Skin of body (tissue), 2 donors: ENCODE data around the gene PDE11A. TPM values are rescaled to one million over a fixed set of nuclear protein-coding genes. Genes with fewer than 3 reads are reported as not detected.

Source experiments
- DNase-seq: peaks from one replicate; lab custom pipeline; 2025; lab: John Stamatoyannopoulos, UW
- total RNA-seq: library from RNA; depleted of rRNA; stranded (reverse); fragments of >200 nt; gene quantifications from one replicate; pipeline ENCODE4 v1.2.3, GENCODE V29; 2014

Gene PDE11A
- total RNA-seq, 1 donor from 2014 or later = 0.39 TPM

DNA sequence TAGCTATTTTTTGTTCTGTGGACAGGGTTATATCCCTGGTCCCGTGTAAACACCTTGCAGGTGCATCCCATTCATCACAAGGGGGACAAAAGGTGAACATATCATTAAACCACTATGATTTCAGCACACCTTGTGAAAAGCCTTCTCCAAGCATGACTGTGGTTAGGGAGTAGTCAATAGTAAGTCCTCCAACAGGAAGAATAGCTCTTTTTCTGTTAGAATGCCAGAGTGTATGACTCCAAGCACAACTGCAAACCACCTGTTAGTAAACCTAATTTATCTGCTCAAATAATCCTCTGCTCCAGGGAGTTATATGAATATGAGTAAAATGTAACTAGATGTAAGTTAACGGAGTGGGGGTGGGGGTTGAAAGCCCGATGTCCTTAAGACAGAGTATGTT, 439.5 kb downstream of the PDE11A start:
- DNase-seq = no peak

- DNase-seq = no peak
Observed at GRCh38 chr2:177631680-177632079, 440.9 kb downstream of the PDE11A start.

- no peak for DNase-seq
Observed at GRCh38 chr2:177629357-177630024, 443.1 kb downstream of the PDE11A start.

DNA sequence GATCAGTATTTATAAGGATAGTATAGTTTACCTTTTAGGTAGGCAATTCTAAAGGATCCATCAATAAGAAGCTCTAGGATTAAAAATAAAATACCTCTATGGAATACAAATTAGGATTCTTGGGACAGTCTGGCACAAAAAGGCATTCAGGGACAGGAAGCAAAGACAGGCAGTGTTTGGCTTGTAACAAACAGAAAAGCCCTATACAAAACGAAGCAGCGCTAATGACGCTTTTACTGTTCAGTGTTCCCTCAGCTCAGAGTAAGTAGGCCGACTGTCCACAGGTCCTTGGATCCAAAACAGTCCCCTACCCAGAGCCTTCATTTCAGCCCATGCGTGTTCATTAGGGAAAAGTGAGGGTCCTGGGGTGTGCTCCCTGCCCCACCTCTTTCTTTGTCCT, 443.7 kb downstream of the PDE11A start:
- no peak for DNase-seq

DNA sequence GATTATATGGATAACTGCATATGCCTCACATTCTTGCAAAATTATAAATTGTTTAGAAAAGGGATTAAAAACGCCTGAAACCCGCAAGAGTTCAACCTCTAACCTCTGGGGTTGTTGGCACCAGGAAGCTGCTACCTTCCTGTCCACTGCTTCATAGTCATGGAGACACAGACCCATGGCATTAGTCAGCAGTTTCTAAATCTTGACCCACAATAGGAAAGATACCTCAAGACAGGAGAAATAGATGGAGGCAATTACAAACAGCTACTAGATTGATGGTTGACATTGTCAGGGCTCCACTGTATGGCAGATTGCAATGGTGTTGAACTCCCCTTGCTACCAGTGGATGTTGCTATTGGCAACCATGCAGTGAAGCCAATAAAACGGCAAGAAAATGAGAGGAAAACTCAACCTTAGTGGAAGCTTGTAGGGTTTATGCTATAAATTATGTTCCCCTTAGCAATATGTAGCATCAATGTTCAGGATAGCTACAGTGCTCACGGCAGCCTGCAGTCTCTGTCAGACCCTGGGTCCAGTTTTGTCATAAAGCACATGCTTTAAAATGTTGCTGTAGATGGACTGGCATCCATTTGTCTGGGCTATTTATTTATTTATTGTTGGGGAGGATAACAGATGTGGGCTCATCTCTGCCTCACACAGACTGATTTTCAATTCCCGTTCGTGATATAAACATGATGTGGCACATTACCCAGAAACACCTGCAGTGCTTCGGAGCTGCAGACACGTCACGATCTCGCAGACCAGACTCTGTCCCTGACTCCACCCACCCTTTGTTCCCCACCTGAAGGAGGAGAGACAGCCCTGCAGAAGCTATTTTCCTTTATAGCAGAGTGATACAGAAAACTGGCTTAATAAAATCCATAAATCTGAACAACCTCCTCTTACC, 446.6 kb downstream of the PDE11A start:
- no peak for DNase-seq

DNA sequence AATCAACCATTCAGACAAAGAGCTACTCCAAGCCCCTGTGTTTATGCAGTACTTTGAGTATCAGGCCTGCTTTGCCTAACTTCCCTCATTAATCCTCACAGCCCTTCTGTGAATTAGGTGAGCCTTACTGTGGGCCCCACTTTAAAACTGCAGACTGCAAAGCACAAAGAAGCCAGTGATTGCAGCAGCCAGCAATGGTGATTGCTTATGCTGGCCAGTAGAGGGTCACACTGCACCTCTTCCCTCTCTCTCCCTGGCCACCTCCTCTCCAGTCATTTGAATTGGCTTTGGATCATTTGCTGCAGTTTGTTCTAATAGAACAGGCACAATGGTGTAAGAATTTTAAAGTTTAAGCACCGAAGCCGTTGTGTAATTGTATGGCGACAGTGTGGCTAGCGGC, 450.1 kb downstream of the PDE11A start:
- no peak for DNase-seq

DNA sequence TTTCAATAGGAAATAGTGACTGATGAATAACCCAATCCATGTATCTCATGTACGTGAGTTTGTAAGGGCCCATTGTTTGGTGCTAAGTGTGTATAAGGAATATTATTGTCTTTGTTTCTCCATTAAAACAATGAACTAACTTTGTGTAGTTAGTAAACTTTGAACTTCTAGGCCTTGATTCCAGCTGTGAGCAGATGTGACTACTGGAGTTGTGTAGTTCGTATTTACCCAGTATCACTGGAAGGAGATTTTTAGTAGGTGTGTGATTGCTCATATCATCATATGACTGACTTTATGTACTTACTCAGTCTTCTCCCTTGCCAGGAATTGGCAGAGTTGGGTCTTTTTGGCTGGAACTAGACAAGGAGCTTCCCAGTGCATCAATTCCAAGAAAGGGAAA, 452.6 kb downstream of the PDE11A start:
- no peak for DNase-seq

- DNase-seq = no peak
Observed at GRCh38 chr2:177619461-177619860, 453.1 kb downstream of the PDE11A start.

GRCh38 chr2:177618255-177619253, 454.0 kb downstream of the PDE11A start:
- peak; percentile 87 for DNase-seq

DNA sequence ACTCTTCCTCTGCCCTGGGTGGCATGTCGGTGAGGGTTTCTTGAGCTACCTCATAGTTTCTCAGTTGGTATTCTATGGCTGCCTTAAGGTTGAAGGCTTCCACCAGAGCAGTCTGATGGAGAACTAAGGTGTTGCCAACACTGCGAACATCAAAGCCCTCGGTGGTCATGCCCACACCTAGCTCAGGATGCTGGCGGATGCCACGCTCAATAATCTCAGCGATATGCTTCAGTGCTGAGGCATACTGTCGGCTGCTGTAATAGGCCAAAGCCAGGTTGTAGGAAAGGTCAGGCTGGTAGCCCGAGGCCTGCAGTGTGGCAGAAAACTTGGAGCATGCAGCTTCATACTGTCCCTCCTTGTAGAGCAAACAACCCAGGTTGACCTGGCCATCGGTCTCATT, 454.7 kb downstream of the PDE11A start:
- DNase-seq = no peak

DNA sequence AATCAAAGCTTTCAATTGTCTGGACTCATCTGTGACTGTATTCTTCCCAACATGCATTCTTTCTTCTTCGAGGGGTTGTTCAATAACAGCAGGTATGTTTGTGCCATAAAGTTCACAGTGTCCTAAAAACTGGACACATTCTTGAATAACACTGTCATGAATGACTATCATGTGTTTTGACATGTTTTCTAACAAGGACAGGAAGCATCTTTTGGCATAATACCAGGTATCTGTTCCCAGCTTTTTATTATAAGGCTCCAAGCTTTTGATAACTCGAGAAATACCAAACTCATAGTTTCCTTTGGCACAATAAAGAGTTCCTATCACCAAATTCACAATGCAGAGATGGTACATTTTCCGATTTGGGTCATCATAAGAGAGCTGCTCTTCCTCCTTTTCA, 455.8 kb downstream of the PDE11A start:
- DNase-seq = no peak

DNA sequence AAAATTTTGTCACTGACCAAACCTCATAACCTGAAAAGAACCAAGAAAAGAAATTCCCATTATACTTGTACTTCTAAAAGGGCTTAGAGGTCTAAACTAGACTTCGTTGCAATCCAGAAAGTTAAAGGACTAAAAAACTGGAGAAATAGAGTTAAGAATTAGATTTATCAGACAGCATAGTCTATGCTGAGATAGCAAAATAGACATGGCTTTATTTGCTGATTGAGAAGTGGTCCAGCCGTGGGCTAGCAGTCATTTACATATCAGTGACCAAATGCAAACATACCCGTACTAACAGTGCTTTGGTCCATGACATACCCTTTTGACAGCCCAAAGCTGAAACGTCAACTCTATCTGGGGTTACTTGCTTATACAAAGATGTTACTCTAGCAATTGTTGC, 456.5 kb downstream of the PDE11A start:
- DNase-seq = no peak

- DNase-seq = no peak
Observed at GRCh38 chr2:177612659-177613058, 459.9 kb downstream of the PDE11A start.

DNA sequence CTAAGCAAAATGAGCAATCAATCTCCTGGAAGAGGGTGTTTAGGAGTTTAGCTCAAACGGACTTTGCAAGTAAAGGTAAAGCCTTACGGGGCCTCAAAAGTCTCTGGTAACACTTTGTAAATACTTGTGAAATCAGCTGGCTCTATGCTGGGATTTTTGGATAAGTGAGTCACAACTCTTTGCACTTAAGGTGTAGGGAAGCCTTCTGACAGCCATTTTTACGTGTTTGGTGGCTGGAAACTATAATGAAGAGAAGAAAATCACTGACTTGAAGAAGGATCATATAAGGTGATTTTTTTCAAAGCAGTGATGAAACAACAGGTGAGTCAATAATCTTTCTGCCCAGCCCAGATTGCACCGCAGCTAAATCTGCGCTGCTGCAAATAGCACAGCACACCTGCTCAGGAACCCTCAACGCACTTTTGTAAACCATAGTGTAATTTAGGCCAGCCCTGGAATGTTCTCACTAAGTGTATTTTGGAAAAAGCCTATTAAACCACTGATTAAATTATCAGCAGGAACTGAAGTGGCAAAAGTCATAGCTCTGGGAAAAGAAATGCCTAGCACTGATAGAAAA, 461.2 kb downstream of the PDE11A start:
- DNase-seq = no peak

DNA sequence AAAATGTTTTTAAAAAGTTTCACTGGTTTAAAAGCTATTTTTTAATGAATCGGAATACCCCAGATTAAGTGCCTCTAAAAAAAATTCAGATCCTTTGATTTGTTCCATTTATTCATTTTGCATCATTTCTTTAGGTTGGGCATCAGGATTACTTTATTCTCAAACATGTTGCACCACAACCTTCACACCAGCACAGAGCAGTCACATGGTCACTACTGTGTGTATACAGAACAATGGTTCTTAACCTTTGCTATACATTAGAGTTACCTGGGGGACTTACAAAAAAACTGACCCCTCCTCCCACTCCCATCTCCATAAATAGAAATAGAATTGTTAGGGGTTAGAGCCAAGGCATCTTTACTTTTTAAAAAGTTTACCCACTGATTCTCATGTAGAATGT, 461.8 kb downstream of the PDE11A start:
- DNase-seq = no peak

DNA sequence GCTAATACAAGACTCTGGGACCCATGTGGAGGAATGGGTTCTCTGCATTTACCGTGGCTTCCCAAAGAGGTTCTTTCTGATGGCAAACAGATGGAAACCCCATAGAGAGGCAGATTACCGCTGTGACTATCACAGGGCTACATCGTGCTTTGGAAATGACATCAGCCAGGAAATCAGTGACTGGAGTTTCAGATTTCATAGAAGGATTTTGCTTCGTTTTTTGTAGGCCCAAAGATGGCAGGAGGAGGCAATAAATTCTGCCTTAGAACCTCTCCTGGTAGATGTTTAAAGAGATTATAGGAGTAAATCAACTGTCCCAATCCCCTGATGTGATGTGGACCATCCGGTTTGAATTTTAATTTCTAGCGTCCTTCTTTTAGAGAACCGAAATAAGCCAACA, 465.9 kb downstream of the PDE11A start:
- peak; percentile 21 for DNase-seq

- peak; percentile 97 for DNase-seq
Observed at GRCh38 chr2:177604271-177605065, 468.1 kb downstream of the PDE11A start.

DNA sequence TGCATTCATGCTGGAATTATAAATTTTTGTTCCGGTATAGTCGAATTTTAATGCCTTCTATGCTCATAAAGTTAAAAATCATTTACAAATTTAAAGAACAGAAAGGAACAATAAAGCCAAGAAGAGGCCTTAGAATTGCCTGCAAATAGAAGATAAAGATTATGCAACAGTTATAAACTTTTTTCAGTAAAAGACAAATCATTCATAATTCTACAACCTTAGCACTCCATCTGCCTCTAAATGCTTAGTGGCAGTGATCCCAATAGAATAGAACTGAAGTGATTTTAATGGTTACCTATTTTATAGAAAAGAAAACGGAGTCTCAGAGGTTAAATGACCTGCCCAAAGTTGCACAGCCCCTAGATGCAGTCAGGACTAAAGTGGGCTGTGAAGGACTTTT, 468.8 kb downstream of the PDE11A start:
- no peak for DNase-seq

DNA sequence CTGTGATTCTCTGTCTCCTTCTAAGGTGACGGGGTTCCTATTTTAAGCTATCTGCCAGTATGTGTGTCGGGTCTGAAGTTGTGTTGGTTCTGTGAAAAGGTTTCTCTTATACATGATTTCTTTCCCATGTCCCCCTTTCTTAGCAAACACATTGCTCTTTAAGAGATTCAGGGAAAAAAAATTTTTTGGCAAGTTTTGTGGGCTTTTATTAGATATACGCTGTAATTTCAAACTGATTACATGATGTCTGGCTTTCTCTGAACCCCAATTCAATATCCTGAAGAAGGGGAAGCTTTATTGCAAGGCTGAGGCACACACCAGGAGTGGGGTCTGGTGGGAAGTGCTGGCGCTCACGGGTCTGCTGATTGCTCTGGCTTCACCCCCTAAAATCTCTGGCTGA, 469.4 kb downstream of the PDE11A start:
- DNase-seq = no peak

DNA sequence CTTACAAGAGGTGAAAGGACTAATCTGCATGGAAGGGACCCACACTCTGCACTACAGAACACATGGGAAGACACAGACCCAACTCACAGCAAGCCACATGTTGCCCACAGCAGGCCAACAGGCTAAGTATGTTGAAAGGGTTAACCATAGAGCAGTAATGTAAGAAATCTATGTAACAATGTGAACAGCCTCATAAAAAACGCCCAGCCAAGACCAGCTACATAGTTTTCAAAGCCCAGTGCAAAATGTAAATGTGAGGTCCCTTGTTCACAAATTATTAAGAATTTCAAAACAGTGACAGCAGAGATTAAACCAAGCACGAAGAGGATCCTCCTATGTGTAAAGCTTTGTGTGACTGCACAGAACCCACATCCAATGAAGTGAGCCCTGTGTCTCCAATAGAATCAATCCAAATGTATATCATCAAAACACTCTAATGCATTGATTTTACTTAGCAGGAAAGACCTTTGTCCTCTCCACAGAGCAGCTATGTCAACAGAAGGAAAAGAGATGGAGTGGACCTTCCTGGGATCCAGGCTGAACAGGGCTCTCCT, 469.9 kb downstream of the PDE11A start:
- DNase-seq = no peak
